Muscle of leg (tissue), 11 donors: ENCODE results near the gene KIF3B. TPM values are rescaled to one million over a fixed set of nuclear protein-coding genes. Genes with fewer than 3 reads are reported as not detected.

Experiments used
- DNase-seq: peaks from one replicate; pipeline ENCODE4 v3.0.0; 2013
- H3K27ac ChIP-seq: one replicate; pipeline ENCODE4 v1.5.1; 2013; ENCODE audit warnings: mild to moderate bottlenecking, low read length, control low read depth
- H3K27me3 ChIP-seq: one replicate; pipeline ENCODE4 v1.6.1; 2013; ENCODE audit warnings: low read length; ENCODE audit not compliant: control insufficient read depth, insufficient read depth
- H3K36me3 ChIP-seq: one replicate; pipeline ENCODE4 v1.6.1; 2013; ENCODE audit warnings: low read length; ENCODE audit not compliant: control insufficient read depth, insufficient read depth
- H3K4me1 ChIP-seq: one replicate; pipeline ENCODE4 v1.6.1; 2013; ENCODE audit warnings: low read length; ENCODE audit not compliant: control insufficient read depth, insufficient read depth
- H3K4me3 ChIP-seq: one replicate; pipeline ENCODE4 v1.5.1; 2013; ENCODE audit warnings: low read length, control low read depth
- H3K9me3 ChIP-seq: replicated peaks from 2 replicates; pipeline ENCODE4 v1.6.1; 2013; ENCODE audit warnings: low read depth, low read length; ENCODE audit not compliant: control insufficient read depth
- WGBS: methylation state at CpG from one replicate; pipeline ENCODE4 v1.1.5; 2013; ENCODE audit warnings: missing lambda C conversion rate; ENCODE audit not compliant: insufficient coverage; 5-methylcytosine and 5-hydroxymethylcytosine counted together
- polyA plus RNA-seq, 8 donors: library from polyadenylated mRNA; unstranded; fragments of 120-200 nt; gene quantifications; one replicate each; pipeline versions ENCODE4 v1.2.1 to v1.2.3, GENCODE V29; 2013; ENCODE audit warnings: inconsistent platforms in 1 of 8, low replicate concordance in 1 of 8; ENCODE audit not compliant: insufficient read length in 8 of 8, insufficient read depth in 1 of 8
- total RNA-seq: library from RNA; stranded (reverse); fragments of 120-200 nt; gene quantifications from one replicate; pipeline ENCODE4 v1.2.4, GENCODE V29; 2013

The KIF3B gene
- total and polyA plus RNA-seq, 9 donors: 9.2 to 20.4 (median 12.8) TPM

DNA sequence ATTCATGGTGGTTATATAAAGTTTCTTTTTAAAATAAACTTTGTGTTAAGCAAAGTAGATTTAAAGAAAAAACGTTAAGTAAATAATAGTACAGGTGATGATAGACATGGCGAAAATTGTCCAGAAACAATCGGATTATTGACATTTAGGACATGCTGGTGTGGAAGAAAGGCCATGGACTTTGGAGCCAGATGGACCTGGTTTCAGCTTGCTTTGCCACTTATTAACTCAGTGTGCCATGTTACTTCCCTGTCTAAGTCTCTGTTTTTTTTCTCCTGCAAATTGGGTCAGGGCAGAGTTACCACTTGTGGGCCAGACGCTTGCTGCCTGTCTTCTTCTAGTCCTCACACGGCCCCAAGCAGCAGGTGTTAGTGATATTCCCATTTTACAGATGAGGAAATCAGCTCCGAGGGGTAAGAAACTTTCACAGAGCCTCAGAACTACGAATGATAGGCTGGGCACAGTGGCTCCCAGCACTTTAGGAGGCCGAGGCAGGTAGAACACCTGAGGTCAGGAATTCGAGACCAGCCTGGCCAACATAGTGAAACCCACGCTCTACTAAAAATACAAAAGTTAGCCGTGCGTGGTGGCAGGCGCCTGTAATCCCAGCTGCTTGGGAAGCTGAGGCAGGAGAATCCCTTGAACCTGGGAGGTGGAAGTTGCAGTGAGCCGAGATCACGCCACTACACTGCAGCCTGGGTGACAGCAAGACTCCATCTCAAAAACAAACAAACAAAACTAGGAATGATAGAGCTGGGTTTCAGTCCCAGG lies 12.4 kb downstream of the KIF3B start:
- H3K36me3 ChIP-seq: no peaks in the 10 kb centered on the region
- no peak for DNase-seq
- H3K9me3 ChIP-seq: no peaks in the 10 kb centered on the region
- peaks cover 2% of the 10 kb centered on the region for H3K4me1 ChIP-seq
- no peak overlapping the region for H3K27ac ChIP-seq
- no peaks in the 10 kb centered on the region for H3K27me3 ChIP-seq
- H3K4me3 ChIP-seq: no peak overlapping the region
- WGBS: 93% methylated on average over 8 of the region's 15 CpGs

DNA sequence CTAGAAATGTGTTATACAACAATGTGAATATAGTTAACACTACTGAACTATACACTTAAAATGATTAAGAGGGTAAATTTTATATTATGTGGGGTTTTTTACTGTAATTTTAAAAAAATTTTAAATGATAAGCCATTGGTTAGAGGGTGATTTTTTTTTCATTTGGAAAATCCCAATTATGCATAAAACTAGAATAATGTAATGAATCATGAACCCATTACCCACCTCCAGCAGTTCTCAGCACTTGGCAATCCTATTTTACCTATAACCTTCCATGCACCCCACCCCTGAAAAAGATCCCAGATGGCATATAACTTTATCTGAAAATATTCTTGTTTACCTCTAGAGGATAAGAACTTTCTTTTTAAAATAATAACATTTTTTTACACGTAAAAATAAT lies 13.7 kb downstream of the KIF3B start:
- no peaks in the 10 kb centered on the region for H3K27me3 ChIP-seq
- H3K9me3 ChIP-seq: no peaks in the 10 kb centered on the region
- H3K27ac ChIP-seq: no peak overlapping the region
- DNase-seq: no peak
- H3K4me1 ChIP-seq: no peaks in the 10 kb centered on the region
- no peaks in the 10 kb centered on the region for H3K36me3 ChIP-seq
- no CpG with 5 or more reads among the region's 1 CpG for WGBS
- H3K4me3 ChIP-seq: no peak overlapping the region

DNA sequence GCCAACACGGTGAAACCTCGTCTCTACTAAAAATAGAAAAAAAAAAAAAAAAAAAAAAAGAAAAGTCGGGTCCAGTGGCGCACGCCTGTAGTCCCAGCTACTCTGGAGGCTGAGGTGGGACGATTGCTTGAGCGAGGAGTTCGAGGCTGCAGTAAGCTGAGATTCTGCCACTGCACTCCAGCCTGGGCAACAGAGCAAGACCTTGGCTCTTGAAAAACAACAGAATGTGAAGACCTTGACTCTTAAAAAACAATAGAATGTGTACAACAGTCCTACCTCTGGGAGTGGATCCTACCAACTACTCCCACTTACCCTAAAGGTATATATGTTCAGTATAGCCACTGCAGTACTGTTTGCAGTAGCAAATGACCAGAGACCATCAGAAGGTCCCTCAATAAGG lies 15.1 kb downstream of the KIF3B start:
- H3K9me3 ChIP-seq: no peaks in the 10 kb centered on the region
- DNase-seq: no peak
- H3K27ac ChIP-seq: no peak overlapping the region
- no peaks in the 10 kb centered on the region for H3K27me3 ChIP-seq
- H3K36me3 ChIP-seq: no peaks in the 10 kb centered on the region
- no peaks in the 10 kb centered on the region for H3K4me1 ChIP-seq
- WGBS: 94% methylated on average over 4 of the region's 8 CpGs
- H3K4me3 ChIP-seq: no peak overlapping the region

DNA sequence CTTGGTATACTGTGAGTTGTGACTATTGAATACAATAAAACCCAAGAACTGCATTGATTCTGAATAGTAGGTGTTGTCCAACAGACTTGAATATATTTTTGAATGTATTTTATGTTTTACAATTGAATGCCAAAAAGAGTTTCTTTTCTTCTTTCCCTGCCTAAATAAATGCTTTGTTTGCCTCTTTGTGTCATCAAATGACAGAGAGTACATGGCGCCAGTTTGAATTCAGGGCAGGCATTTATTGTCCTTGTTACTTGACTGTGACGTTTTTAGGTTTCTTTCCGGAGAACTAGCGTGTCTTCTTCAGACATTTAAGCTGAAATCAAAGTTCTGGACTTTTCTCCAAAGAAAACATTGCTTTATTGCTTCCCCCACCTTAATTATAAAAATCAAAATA lies 16.6 kb downstream of the KIF3B start:
- no peak for DNase-seq
- no peak overlapping the region for H3K4me3 ChIP-seq
- H3K36me3 ChIP-seq: no peaks in the 10 kb centered on the region
- no peaks in the 10 kb centered on the region for H3K27me3 ChIP-seq
- no peaks in the 10 kb centered on the region for H3K9me3 ChIP-seq
- no peaks in the 10 kb centered on the region for H3K4me1 ChIP-seq
- H3K27ac ChIP-seq: no peak overlapping the region
- no CpG with 5 or more reads among the region's 4 CpGs for WGBS

DNA sequence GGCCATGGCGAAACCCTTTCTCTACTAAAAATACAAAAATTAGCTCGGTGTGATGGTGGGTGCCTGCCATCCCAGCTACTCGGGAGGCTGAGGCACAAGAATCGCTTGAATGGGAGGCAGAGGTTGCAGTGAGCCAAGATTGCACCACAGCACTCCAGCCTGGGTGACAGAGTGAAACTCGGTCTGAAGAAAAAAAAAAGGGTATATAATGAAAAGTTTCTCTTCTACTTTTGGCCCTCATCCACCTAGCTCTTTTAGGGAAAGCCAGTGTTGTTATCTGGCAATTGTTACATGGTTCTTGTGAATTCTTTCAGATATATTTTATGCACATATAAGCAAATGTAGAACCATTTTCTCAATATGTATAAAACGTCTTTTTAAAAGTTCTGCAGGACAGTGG lies 19.0 kb downstream of the KIF3B start:
- H3K4me1 ChIP-seq: no peaks in the 10 kb centered on the region
- no peaks in the 10 kb centered on the region for H3K27me3 ChIP-seq
- no peaks in the 10 kb centered on the region for H3K9me3 ChIP-seq
- H3K27ac ChIP-seq: no peak overlapping the region
- WGBS: 40% methylated on average over 1 of the region's 6 CpGs
- H3K4me3 ChIP-seq: no peak overlapping the region
- DNase-seq: no peak
- no peaks in the 10 kb centered on the region for H3K36me3 ChIP-seq

DNA sequence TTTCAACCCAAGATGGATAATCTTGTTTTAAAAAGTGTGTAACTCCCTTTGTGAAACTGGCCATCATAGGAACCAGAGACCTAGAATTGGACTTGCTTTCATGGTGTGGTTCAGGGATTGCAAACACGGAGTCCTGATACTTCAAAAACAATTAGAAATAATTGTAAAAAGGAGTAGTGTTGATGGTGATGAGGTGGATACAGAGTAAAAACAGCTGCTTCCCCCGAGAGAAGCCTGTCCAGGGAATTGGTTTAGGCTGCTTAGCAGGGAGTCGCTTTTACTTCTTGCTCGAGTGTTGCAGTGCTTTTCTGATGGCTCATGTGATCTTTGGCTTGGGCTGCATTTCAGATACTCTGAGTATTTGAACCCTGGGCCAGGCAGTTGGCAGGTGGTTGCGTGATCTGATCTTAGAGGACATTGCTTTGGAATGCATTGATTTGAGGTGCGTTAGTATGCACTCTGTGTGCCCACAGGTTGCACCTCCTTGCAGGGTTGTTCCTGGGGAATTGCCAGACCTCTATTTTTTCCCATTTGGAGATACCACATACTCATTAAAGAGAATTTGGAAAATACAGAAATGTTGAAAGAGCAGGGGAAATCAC lies 19.5 kb downstream of the KIF3B start:
- no peaks in the 10 kb centered on the region for H3K36me3 ChIP-seq
- H3K9me3 ChIP-seq: no peaks in the 10 kb centered on the region
- no peak for DNase-seq
- no peaks in the 10 kb centered on the region for H3K27me3 ChIP-seq
- no peak overlapping the region for H3K27ac ChIP-seq
- 33% methylated on average over 3 of the region's 6 CpGs for WGBS
- H3K4me1 ChIP-seq: no peaks in the 10 kb centered on the region
- H3K4me3 ChIP-seq: no peak overlapping the region

DNA sequence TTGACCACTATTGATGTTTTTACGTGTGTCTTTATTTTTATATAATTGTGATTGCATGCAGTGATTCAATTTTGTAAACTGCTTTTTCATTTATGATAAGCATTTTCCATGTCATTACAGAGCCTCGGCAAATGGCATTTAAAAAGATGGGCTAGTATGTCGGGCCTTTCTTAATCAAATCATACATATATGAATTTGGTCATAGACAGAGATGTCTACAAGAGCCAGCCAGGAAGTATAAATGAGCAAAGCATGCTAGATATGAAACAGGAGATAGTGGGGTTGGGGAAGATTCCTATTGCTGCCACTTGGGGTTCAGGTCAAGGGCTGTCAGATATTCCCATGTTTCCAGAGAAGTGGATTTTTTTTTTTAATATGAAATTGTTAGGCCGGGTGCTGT lies 20.0 kb downstream of the KIF3B start:
- H3K27me3 ChIP-seq: no peaks in the 10 kb centered on the region
- H3K4me1 ChIP-seq: no peaks in the 10 kb centered on the region
- H3K27ac ChIP-seq: no peak overlapping the region
- no peaks in the 10 kb centered on the region for H3K9me3 ChIP-seq
- no CpG with 5 or more reads among the region's 4 CpGs for WGBS
- DNase-seq: no peak
- H3K36me3 ChIP-seq: no peaks in the 10 kb centered on the region
- H3K4me3 ChIP-seq: no peak overlapping the region

DNA sequence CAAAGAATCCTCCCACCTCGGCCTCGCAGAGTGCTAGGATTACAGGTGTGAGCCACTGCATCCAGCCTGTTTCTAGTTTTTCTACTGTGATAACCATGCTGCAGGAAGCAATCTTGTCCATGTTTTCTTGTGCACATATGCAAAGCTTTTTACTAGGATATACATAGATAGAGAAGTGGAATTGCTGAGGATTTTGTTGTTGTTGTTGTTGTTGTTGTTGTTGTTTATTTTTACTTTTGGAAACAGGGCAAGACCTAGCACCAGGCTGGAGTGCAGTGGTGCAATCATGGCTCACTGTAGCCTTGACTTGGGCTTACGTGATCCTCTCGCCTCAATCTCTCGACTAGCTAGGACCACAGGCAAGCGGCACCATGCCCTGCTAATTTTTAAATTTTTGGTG lies 23.2 kb downstream of the KIF3B start:
- 89% methylated on average over 4 of the region's 6 CpGs for WGBS

DNA sequence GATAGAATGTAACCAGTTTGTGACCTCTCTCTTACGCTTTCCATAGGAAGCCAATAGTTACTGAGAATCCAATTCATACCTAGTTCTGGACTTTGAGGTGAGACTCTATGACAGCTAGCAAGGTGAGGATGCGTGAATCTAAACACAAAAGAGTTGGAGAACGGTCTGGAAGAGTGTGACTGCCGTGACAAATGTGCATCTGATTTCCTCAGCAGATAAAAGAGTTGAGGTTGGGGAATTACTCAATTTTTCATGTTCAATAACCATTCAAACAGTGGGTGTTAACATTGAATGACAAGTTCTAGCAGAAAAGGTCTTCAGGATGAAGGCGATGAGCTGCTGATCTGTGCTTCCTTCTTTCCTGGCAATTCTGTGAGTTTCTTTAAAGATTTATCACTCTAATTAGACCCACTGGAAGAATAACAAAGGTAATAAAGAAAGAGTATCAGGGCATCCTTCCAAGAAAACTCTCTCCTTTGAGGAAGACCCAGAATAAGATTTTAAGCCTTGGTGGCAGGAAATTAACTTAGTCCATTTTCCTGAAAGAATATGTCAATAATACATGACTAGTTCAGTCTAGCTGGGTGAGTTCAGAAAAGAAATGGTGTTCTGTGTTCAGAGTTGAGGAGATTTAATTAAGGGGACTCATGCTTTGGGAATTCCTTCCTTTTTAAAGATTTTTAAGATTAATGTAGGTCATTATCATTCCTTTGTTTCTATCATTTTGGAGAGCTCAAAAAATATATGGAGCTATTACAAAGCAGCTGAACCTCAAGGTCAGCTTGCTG lies 24.5 kb downstream of the KIF3B start:
- Histone ChIP-seq H3K4me1 (no peaks in the 10 kb centered on the region), H3K9me3 (no peaks in the 10 kb centered on the region), H3K27me3 (no peaks in the 10 kb centered on the region), H3K36me3 (no peaks in the 10 kb centered on the region), H3K4me3 (no peak overlapping the region), H3K27ac (no peak overlapping the region)
- 100% methylated on average over 1 of the region's 5 CpGs for WGBS
- no peak for DNase-seq

More for the DNA sequence above, 23.2 kb downstream of the KIF3B start:
- no peaks in the 10 kb centered on the region for H3K27me3 ChIP-seq
- H3K4me3 ChIP-seq: no peak overlapping the region
- no peak overlapping the region for H3K27ac ChIP-seq
- H3K4me1 ChIP-seq: no peaks in the 10 kb centered on the region
- no peaks in the 10 kb centered on the region for H3K36me3 ChIP-seq
- no peaks in the 10 kb centered on the region for H3K9me3 ChIP-seq
- no peak for DNase-seq

DNA sequence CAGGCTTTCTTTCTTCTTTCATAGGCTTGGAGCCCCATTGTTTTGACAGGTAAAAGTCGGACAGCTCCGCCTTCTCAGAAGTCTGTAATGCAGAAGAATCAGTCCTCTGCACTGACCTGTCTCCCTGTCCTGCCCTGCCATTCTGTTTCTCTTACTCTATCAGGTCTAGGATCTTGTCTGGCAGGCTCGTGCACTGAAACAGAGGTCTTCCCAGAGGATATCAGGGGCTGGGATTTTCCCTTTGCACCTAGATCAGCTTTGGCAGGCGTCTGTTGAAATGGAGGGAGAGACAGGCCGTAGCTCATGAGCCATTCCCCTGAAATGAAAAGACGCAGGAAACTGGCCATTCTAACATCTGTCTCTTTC lies 25.0 kb downstream of the KIF3B start:
- DNase-seq: no peak
- H3K27me3 ChIP-seq: no peaks in the 10 kb centered on the region
- H3K4me1 ChIP-seq: no peaks in the 10 kb centered on the region
- no peaks in the 10 kb centered on the region for H3K9me3 ChIP-seq
- no peaks in the 10 kb centered on the region for H3K36me3 ChIP-seq
- H3K27ac ChIP-seq: no peak overlapping the region
- 68% methylated on average over 2 of the region's 6 CpGs for WGBS
- H3K4me3 ChIP-seq: no peak overlapping the region
